HCT116 (cell line): ENCODE measurements around the gene XYLT1. TPM values are rescaled to one million over a fixed set of nuclear protein-coding genes. Genes with fewer than 3 reads are reported as not detected.

Source experiments
- ATAC-seq: fragments of 200-7000 bp; cut with Tn5 transposase; 2 replicates; pipeline ENCODE4 v1.9.1; 2020; ENCODE audit warnings: mild to moderate bottlenecking, moderate library complexity
- BruUV-seq: library from RNA; stranded (reverse); fragments of 400-500 nt; replicated peaks from 2 replicates; lab custom pipeline; 2021; lab: Mats Ljungman, UMichigan
- CTCF ChIA-PET: fragments of 300-600 bp; sonication (Branson Sonifier 250); formaldehyde crosslinking; loops from one replicate; lab custom pipeline; 2021; ENCODE audit warnings: antibody characterized with exemption; lab: Charles Lee
- POLR2A ChIA-PET: fragments of 300-600, 350-600 bp; sonication (Branson Sonifier 250); formaldehyde crosslinking; loops from one replicate; lab custom pipeline; 2021; ENCODE audit warnings: antibody characterized with exemption; lab: Charles Lee
- RAD21 ChIA-PET, 2 experiments: fragments of 300-600 bp; sonication (Branson Sonifier 250); formaldehyde crosslinking; loops; one replicate each; lab custom pipeline; 2023; ENCODE audit warnings: low total read pairs in 2 of 2; ENCODE audit not compliant: uncharacterized antibody in 2 of 2, unreplicated experiment in 2 of 2, low non-redundant PET in 1 of 2; lab: Charles Lee
- DNase-seq: peaks from one replicate; pipeline ENCODE4 v3.0.0-alpha.2; 2010; ENCODE audit warnings: low read depth, low spot score
- H2AFZ ChIP-seq: fragments of 200-600 bp; shearing (Covaris generic), sonication (generic); 2 replicates; pipeline ENCODE4 v1.6.1; 2017; ENCODE audit warnings: low read depth, mixed run types, mixed read lengths, antibody characterized with exemption, low read length; ENCODE audit not compliant: poor library complexity, severe bottlenecking
- H3K27ac ChIP-seq: 2 replicates; pipeline ENCODE4 v1.5.1; 2012; ENCODE audit warnings: low read depth, low read length
- H3K27me3 ChIP-seq: fragments of 200-600 bp; sonication (generic); 2 replicates; pipeline ENCODE4 v1.6.1; 2016; ENCODE audit warnings: mixed run types, low read length, mixed read lengths; ENCODE audit not compliant: insufficient read depth
- H3K36me3 ChIP-seq, 2 experiments: fragments of 200-500 bp in 1 of 2; fragments of 200-600 bp in 1 of 2; sonication (Bioruptor generic) in 1 of 2; sonication (generic) in 1 of 2; 2 replicates each; pipeline versions ENCODE4 v1.5.1 to v1.6.1; 2014 to 2016; ENCODE audit warnings: low read length in 2 of 2, inconsistent platforms in 1 of 2, mixed read lengths in 1 of 2, mixed run types in 1 of 2; ENCODE audit not compliant: insufficient read depth in 2 of 2, control insufficient read depth in 1 of 2
- H3K4me1 ChIP-seq, 2 experiments: fragments of 200-600 bp in 1 of 2; sonication (generic) in 1 of 2; 2 replicates each; pipeline versions ENCODE4 v1.5.1 to v1.6.1; 2012 to 2017; ENCODE audit warnings: low read length in 2 of 2, inconsistent platforms in 1 of 2, mild to moderate bottlenecking in 1 of 2, mixed read lengths in 1 of 2, mixed run types in 1 of 2, moderate library complexity in 1 of 2; ENCODE audit not compliant: insufficient read depth in 2 of 2, control insufficient read depth in 1 of 2
- H3K4me2 ChIP-seq: fragments of 200-600 bp; sonication (generic); 2 replicates; pipeline ENCODE4 v1.6.1; 2017; ENCODE audit warnings: mixed run types, low read length, mixed read lengths
- H3K4me3 ChIP-seq, 2 experiments: fragments of 200-600 bp in 1 of 2; sonication (generic) in 1 of 2; replicated peaks in 1 of 2; 2 replicates each; pipeline ENCODE4 v1.5.1; 2011 to 2016; ENCODE audit warnings: low read length in 2 of 2, control low read depth in 1 of 2, low read depth in 1 of 2, mild to moderate bottlenecking in 1 of 2, mixed read lengths in 1 of 2, mixed run types in 1 of 2
- H3K79me2 ChIP-seq: fragments of 200-600 bp; sonication (generic); 2 replicates; pipeline ENCODE4 v1.6.1; 2017; ENCODE audit warnings: mild to moderate bottlenecking, mixed run types, low read length, moderate library complexity, mixed read lengths; ENCODE audit not compliant: insufficient read depth
- H3K9ac ChIP-seq: fragments of 200-600 bp; sonication (generic); 2 replicates; pipeline ENCODE4 v1.6.1; 2016; ENCODE audit warnings: low read length, mixed read lengths
- H3K9me2 ChIP-seq: fragments of 200-600 bp; sonication (generic), shearing (Covaris generic); 2 replicates; pipeline ENCODE4 v1.6.1; 2017; ENCODE audit warnings: mixed run types, mild to moderate bottlenecking, moderate library complexity; ENCODE audit not compliant: insufficient read depth
- H3K9me3 ChIP-seq, 2 experiments: fragments of 200-500 bp in 1 of 2; fragments of 200-600 bp in 1 of 2; sonication (Bioruptor generic) in 1 of 2; sonication (generic) in 1 of 2; 2 replicates each; pipeline ENCODE4 v1.6.1; 2014 to 2017; ENCODE audit warnings: low read length in 2 of 2, mixed read lengths in 2 of 2, inconsistent platforms in 1 of 2, low read depth in 1 of 2, mild to moderate bottlenecking in 1 of 2, mixed run types in 1 of 2, moderate library complexity in 1 of 2; ENCODE audit not compliant: control insufficient read depth in 1 of 2, insufficient read depth in 1 of 2
- H4K20me1 ChIP-seq: fragments of 200-600 bp; sonication (generic), shearing (Covaris generic); 2 replicates; pipeline ENCODE4 v1.6.1; 2017; ENCODE audit warnings: mixed run types, mild to moderate bottlenecking, moderate library complexity; ENCODE audit not compliant: insufficient read depth
- EGR1 ChIP-seq: IDR thresholded peaks from 2 replicates; pipeline ENCODE4 v1.6.1; 2012; ENCODE audit warnings: low read depth
- EZH2phosphoT487 ChIP-seq: fragments of 200-600 bp; IDR thresholded peaks from 2 replicates; pipeline ENCODE4 v1.6.1; 2018; ENCODE audit warnings: antibody characterized with exemption, borderline replicate concordance
- FOSL1 ChIP-seq: IDR thresholded peaks from 2 replicates; pipeline ENCODE4 v1.6.1; 2012; ENCODE audit warnings: low read depth
- JUND ChIP-seq: IDR thresholded peaks from 2 replicates; pipeline ENCODE4 v1.6.1; 2012
- SIN3A ChIP-seq: IDR thresholded peaks from 2 replicates; pipeline ENCODE4 v1.6.1; 2012; ENCODE audit warnings: low read depth
- SP1 ChIP-seq: IDR thresholded peaks from 2 replicates; pipeline ENCODE4 v1.6.1; 2012; ENCODE audit warnings: low read depth
- TCF7L2 ChIP-seq: IDR thresholded peaks from 2 replicates; pipeline ENCODE4 v1.7.0; 2011; ENCODE audit warnings: borderline replicate concordance, inconsistent platforms; ENCODE audit not compliant: insufficient read depth, insufficient read length; ENCODE audit errors: extremely low read depth
- YY1 ChIP-seq: IDR thresholded peaks from 2 replicates; pipeline ENCODE4 v1.6.1; 2011; ENCODE audit warnings: low read length, low read depth, moderate library complexity, mild to moderate bottlenecking; ENCODE audit not compliant: insufficient replicate concordance; ENCODE audit errors: extremely low read depth
- ZFX ChIP-seq: fragments of 450-650 bp; IDR thresholded peaks from 2 replicates; pipeline ENCODE4 v1.6.1; 2017
- ZNF274 ChIP-seq: fragments of 200-500 bp; sonication (Bioruptor generic); IDR thresholded peaks from 2 replicates; pipeline ENCODE4 v1.6.1; 2014; ENCODE audit warnings: mild to moderate bottlenecking, low read depth, low read length, inconsistent platforms
- intact Hi-C: fragments of 100-400 bp; cut with micrococcal nuclease; formaldehyde crosslinking; loops from 2 replicates; pipeline ENCODE4 v1.10.0; 2022
- total RNA-seq: library from RNA; stranded (reverse); gene quantifications from one replicate; pipeline ENCODE4 v1.2.1, GENCODE V29; 2021; ENCODE audit not compliant: unreplicated experiment
- TF ChIP-seq, protein P1 (sequence below): IDR thresholded peaks from 2 replicates; pipeline ENCODE4 v1.6.1; 2012
- TF ChIP-seq, protein P2 (sequence below): IDR thresholded peaks from 2 replicates; pipeline ENCODE4 v1.6.1; 2011; ENCODE audit warnings: mild to moderate bottlenecking, low read length, moderate library complexity; ENCODE audit not compliant: insufficient replicate concordance; ENCODE audit errors: extremely low read depth
- TF ChIP-seq, protein P3 (sequence below), 3 experiments: fragments of 200-600 bp in 1 of 3; sonication (generic) in 1 of 3; IDR thresholded peaks in 2 of 3; conservative IDR thresholded peaks in 1 of 3; 2 replicates each; pipeline ENCODE4 v1.5.1; 2012 to 2017; ENCODE audit warnings: low read depth in 2 of 3, low read length in 2 of 3, antibody characterized with exemption in 1 of 3, borderline replicate concordance in 1 of 3, control low read depth in 1 of 3, mild to moderate bottlenecking in 1 of 3, mixed read lengths in 1 of 3, mixed run types in 1 of 3, moderate library complexity in 1 of 3; ENCODE audit not compliant: insufficient read depth in 1 of 3

Gene XYLT1
- total RNA-seq, 1 experiment from 2014 or later = 4.5 TPM

DNA sequence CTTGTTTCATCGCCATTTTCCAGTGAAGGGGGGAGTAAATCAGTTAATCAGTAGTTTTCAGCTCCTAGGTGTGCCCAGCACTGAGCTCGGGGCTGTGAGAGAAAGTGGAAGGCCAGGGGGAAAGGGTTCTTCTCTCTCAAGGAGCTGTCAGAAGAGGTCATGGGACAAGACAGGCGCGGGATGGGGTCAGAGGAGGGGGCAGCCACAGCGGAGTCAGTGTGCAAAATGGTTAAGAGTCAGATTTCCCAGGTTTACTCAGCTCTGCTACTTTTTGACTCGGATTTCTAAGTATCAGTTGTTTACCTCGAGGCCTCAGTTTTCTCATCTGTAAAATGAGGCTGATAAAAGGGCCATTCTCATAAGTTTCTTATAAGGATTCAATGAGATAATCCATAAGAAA lies 4.3 kb upstream of the XYLT1 start:
- Histone ChIP-seq H3K9me3 (no peaks in the 10 kb centered on the region), H3K27ac (no peak overlapping the region), H3K27me3 (peaks cover 23% of the 10 kb centered on the region; the same call in 1 of the 2 replicates), H2AFZ (no peak overlapping the region), H3K4me1 (peaks cover 0 to 15% of the 10 kb centered on the region in 2 experiments; a peak in 2 of 4 replicates), H3K4me2 (no peak overlapping the region), H4K20me1 (no peaks in the 10 kb centered on the region), H3K9ac (no peak overlapping the region), H3K79me2 (no peaks in the 10 kb centered on the region), H3K9me2 (no peaks in the 10 kb centered on the region), H3K36me3 (no peaks in the 10 kb centered on the region), H3K4me3 (no peak overlapping the region)
- intact Hi-C loops = loop anchor here (5.0 kb wide), 1 partner anchor 107 kb away; no protein-coding TSS in a partner anchor
- RAD21 ChIA-PET = no interaction called here
- ATAC-seq (no peak), DNase-seq (no peak)
- POLR2A ChIA-PET = no interaction called here
- TF ChIP-seq ZNF274 (no peak), SP1 (no peak), FOSL1 (no peak), EGR1 (no peak), JUND (no peak), EZH2phosphoT487 (no peak), ZFX (no peak), SIN3A (no peak), YY1 (no peak), TCF7L2 (no peak)
- TF ChIP-seq, protein P1, sequence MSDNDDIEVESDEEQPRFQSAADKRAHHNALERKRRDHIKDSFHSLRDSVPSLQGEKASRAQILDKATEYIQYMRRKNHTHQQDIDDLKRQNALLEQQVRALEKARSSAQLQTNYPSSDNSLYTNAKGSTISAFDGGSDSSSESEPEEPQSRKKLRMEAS = no peak
- TF ChIP-seq, protein P2, sequence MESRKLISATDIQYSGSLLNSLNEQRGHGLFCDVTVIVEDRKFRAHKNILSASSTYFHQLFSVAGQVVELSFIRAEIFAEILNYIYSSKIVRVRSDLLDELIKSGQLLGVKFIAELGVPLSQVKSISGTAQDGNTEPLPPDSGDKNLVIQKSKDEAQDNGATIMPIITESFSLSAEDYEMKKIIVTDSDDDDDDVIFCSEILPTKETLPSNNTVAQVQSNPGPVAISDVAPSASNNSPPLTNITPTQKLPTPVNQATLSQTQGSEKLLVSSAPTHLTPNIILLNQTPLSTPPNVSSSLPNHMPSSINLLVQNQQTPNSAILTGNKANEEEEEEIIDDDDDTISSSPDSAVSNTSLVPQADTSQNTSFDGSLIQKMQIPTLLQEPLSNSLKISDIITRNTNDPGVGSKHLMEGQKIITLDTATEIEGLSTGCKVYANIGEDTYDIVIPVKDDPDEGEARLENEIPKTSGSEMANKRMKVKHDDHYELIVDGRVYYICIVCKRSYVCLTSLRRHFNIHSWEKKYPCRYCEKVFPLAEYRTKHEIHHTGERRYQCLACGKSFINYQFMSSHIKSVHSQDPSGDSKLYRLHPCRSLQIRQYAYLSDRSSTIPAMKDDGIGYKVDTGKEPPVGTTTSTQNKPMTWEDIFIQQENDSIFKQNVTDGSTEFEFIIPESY = no peak
- TF ChIP-seq, protein P3, sequence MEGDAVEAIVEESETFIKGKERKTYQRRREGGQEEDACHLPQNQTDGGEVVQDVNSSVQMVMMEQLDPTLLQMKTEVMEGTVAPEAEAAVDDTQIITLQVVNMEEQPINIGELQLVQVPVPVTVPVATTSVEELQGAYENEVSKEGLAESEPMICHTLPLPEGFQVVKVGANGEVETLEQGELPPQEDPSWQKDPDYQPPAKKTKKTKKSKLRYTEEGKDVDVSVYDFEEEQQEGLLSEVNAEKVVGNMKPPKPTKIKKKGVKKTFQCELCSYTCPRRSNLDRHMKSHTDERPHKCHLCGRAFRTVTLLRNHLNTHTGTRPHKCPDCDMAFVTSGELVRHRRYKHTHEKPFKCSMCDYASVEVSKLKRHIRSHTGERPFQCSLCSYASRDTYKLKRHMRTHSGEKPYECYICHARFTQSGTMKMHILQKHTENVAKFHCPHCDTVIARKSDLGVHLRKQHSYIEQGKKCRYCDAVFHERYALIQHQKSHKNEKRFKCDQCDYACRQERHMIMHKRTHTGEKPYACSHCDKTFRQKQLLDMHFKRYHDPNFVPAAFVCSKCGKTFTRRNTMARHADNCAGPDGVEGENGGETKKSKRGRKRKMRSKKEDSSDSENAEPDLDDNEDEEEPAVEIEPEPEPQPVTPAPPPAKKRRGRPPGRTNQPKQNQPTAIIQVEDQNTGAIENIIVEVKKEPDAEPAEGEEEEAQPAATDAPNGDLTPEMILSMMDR (IDR thresholded peaks at IDR 0.05 in 2 of 3, conservative IDR thresholded peaks at IDR 0.05 in 1 of 3; ENCODE audit: borderline replicate concordance in 1 of 3, insufficient read depth in 1 of 3, low read depth in 2 of 3, low read length in 2 of 3) = no peak
- BruUV-seq = no TSS peak
- CTCF ChIA-PET = no interaction called here
